Uterus (tissue), 2 donors: ENCODE results near the gene BZW2.

Source experiments
- POLR2A ChIP-seq, 2 donors: fragments of 450-650 bp; IDR thresholded peaks; one replicate each; pipeline ENCODE4 v1.6.1; 2016; ENCODE audit warnings: antibody characterized with exemption in 2 of 2, mild to moderate bottlenecking in 1 of 2, moderate library complexity in 1 of 2
- TF ChIP-seq, protein P1 (sequence below), 4 experiments: fragments of 200-600 bp in 2 of 4; fragments of 450-650 bp in 2 of 4; sonication (generic) in 2 of 4; IDR thresholded peaks; one replicate each; pipeline ENCODE4 v1.5.1; 2016 to 2019; ENCODE audit warnings: antibody characterized with exemption in 4 of 4, mild to moderate bottlenecking in 2 of 4, moderate library complexity in 1 of 4

DNA sequence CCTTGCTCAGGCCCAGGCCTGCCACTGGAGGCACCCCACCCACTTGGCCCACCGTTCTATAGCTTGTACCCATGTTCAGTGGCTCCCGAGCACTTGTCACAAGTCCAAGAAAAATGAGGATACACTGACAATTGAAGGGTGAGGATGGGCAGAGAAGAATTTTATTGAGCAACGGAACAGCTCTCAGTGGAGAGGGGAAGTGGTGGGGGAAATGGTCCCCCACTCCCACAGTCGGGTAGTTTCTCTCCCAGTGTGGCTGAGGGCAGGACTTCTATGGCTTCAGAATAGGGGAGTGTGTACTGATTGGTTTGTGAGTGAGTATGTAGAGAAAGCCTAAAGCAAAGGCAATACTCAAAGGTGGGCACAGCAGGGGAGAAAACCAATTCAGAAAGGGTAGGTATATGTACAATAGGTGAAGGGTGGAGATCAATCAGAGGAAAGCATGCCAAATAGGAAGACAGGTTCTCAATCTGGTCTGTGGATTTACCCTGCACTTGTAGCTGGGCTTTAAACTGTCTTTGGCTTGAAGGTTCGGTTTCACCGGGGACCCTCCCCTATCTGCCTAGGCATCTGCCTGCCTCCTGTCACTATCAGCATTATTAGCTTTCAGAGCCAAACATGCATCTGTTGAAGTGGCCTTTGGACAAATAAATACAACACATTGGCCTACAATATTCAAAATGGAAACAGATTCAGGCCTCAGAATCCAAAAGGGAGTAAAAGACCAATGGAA lies 98.7 kb downstream of the BZW2 start:
- TF ChIP-seq, protein P1, sequence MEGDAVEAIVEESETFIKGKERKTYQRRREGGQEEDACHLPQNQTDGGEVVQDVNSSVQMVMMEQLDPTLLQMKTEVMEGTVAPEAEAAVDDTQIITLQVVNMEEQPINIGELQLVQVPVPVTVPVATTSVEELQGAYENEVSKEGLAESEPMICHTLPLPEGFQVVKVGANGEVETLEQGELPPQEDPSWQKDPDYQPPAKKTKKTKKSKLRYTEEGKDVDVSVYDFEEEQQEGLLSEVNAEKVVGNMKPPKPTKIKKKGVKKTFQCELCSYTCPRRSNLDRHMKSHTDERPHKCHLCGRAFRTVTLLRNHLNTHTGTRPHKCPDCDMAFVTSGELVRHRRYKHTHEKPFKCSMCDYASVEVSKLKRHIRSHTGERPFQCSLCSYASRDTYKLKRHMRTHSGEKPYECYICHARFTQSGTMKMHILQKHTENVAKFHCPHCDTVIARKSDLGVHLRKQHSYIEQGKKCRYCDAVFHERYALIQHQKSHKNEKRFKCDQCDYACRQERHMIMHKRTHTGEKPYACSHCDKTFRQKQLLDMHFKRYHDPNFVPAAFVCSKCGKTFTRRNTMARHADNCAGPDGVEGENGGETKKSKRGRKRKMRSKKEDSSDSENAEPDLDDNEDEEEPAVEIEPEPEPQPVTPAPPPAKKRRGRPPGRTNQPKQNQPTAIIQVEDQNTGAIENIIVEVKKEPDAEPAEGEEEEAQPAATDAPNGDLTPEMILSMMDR (IDR thresholded peaks at IDR 0.05): no peak
- TF ChIP-seq POLR2A (IDR thresholded peaks at IDR 0.05): no peak
